ENCODE data around the gene IRX3. TPM values are rescaled to one million over a fixed set of nuclear protein-coding genes. Genes with fewer than 3 reads are reported as not detected.

The IRX3 gene
- total RNA-seq, 4 donors from 2014 or later, result not detected

DNA sequence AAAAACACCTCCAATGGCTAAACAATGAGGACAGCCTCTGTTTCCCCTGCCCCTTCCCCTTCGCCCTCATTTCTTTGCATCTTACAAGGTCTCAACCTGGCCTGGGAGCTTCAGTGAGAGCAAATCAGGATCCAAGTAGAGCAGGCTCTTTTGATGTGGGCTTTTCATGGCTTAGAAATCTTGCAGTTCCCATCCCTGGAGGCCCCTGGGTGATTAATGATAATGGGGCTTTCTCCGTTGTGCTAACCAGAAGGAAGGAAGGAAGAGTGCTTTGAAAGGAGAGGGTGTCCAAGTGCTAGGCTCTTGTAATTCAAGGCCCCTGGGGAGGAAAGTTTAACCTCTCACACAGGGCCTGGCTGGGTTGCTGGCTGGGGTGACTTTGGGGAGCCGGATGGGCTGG, 18.5 kb upstream of the IRX3 start:
- DNase-seq, result no peak
- H3K4me3 ChIP-seq, result no peak overlapping the region
- no peaks in the 10 kb centered on the region for H3K36me3 ChIP-seq
- no peaks in the 10 kb centered on the region for H3K4me1 ChIP-seq
- no peaks in the 10 kb centered on the region for H3K27me3 ChIP-seq
- no peaks in the 10 kb centered on the region for H3K9me3 ChIP-seq
- TF ChIP-seq CTCF (IDR thresholded peaks at IDR 0.05), result no peak
- no peak for TF ChIP-seq POLR2A (IDR thresholded peaks at IDR 0.05)
- H3K27ac ChIP-seq, result no peak overlapping the region

DNA sequence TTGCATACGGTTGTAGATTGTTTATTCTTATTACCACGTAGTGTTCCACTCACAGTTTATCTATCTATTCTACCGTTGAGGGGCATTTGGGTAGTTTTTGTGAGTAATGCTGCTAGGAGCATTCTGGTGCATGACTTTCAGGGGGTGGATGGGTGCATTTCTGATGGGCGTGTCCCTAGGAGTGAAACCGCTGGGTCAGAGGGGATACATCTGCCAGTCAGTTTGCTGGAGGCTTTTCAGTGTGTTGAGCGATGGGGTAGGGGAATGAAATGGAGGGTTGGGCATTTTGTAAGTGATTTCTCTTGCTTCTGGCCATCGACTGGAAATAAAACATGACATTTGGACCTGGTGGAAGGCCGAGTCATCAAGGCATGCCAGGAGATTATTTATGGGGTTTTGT, 17.0 kb upstream of the IRX3 start:
- no peaks in the 10 kb centered on the region for H3K36me3 ChIP-seq
- H3K27me3 ChIP-seq, result no peaks in the 10 kb centered on the region
- no peak overlapping the region for H3K4me3 ChIP-seq
- TF ChIP-seq POLR2A (IDR thresholded peaks at IDR 0.05) (no peak), CTCF (IDR thresholded peaks at IDR 0.05) (no peak)
- no peak for DNase-seq
- H3K9me3 ChIP-seq, result no peaks in the 10 kb centered on the region
- H3K27ac ChIP-seq, result no peak overlapping the region
- no peaks in the 10 kb centered on the region for H3K4me1 ChIP-seq

GRCh38 chr16:54297154-54297553, 10.6 kb upstream of the IRX3 start:
- no peak for DNase-seq

GRCh38 chr16:54296543-54296942, 10.0 kb upstream of the IRX3 start:
- Histone ChIP-seq H3K27ac (no peak overlapping the region), H3K4me1 (no peaks in the 10 kb centered on the region), H3K27me3 (peaks cover 0 to 3% of the 10 kb centered on the region in 2 donors), H3K4me3 (no peak overlapping the region), H3K36me3 (no peaks in the 10 kb centered on the region), H3K9me3 (no peaks in the 10 kb centered on the region)
- DNase-seq, result no peak
- TF ChIP-seq CTCF (IDR thresholded peaks at IDR 0.05) (no peak), POLR2A (IDR thresholded peaks at IDR 0.05) (no peak)

More at GRCh38 chr16:54297154-54297553, 10.6 kb upstream of the IRX3 start:
- Histone ChIP-seq H3K4me1 (no peaks in the 10 kb centered on the region), H3K27me3 (no peaks in the 10 kb centered on the region), H3K4me3 (no peak overlapping the region), H3K9me3 (no peaks in the 10 kb centered on the region), H3K36me3 (no peaks in the 10 kb centered on the region), H3K27ac (no peak overlapping the region)
- TF ChIP-seq POLR2A (IDR thresholded peaks at IDR 0.05), result no peak
- TF ChIP-seq CTCF (IDR thresholded peaks at IDR 0.05), result no peak

DNA sequence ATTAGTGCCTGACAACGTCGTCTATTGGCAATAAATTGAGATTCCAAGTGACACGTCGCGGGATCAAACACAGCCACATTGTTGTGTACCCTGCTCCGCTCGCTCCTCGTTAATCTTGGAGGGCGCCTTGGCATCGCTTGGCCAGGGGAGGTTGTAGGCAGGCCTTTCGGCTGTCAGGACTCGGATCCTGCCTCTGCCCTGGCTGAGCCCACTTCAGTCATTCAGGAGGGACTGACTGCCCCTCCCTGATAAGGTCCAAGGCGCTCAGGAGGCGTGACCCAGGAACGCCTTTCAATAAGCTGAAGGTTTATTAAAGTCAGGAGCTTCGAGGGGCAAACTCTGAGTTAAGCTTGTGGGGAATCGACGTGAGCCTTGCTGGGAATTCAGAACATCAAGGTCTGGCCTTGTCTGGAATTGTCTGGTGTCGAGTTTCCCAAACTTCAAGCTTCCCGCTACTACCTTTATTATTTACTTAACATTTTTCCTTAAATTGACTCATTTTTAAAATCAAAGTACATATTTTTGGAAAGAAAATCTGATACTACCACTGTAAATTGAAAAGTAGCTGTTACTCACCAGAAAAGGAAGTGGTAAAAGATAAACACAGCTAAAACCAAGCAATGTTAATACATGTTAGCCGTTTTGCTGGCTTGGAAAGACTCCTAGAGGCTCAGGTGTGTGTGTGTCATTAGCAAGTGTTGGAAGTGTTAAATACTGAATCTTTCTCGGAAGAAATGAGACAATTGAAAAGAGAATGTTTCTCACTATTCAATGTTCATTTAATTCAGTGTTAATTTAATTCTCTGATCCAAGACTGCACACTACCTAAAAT, 5.3 kb upstream of the IRX3 start:
- no peak for TF ChIP-seq CTCF (IDR thresholded peaks at IDR 0.05)
- no peak for TF ChIP-seq POLR2A (IDR thresholded peaks at IDR 0.05)
- no peak overlapping the region for H3K4me3 ChIP-seq
- H3K4me1 ChIP-seq, result peaks cover 0 to 14% (median 0%) of the 10 kb centered on the region in 4 donors
- no peaks in the 10 kb centered on the region for H3K9me3 ChIP-seq
- H3K27me3 ChIP-seq, result peaks cover 0 to 42% of the 10 kb centered on the region in 2 donors
- no peak for DNase-seq
- H3K27ac ChIP-seq, result no peak overlapping the region
- H3K36me3 ChIP-seq, result no peaks in the 10 kb centered on the region

Measured in Peyer's patch (tissue), 4 donors.